Measurements from ENCODE around the gene PMAIP1.

GRCh38 chr18:59941331-59941730 lies 41.5 kb downstream of the PMAIP1 start:
- TF ChIP-seq CTCF (IDR thresholded peaks at IDR 0.05) (no peak), POLR2A (IDR thresholded peaks at IDR 0.05) (no peak)

All from esophagus squamous epithelium (tissue), 4 donors.